SU-DHL-6 (cell line): ENCODE results near the gene ZNF383.

Source experiments
- H2AFZ ChIP-seq: fragments of 200-600 bp; sonication (generic); 2 replicates; pipeline ENCODE4 v1.6.1; 2014; ENCODE audit warnings: low read depth, mild to moderate bottlenecking, moderate library complexity, mixed read lengths, antibody characterized with exemption, low read length; ENCODE audit not compliant: severe bottlenecking
- H3F3A ChIP-seq: fragments of 200-600 bp; shearing (Covaris generic); 2 replicates; pipeline ENCODE4 v1.6.0; 2016; ENCODE audit warnings: antibody characterized with exemption, mild to moderate bottlenecking; ENCODE audit not compliant: insufficient read depth
- H3K27ac ChIP-seq: fragments of 200-600 bp; sonication (generic); 2 replicates; pipeline ENCODE4 v1.5.1; 2016; ENCODE audit warnings: low read depth, mild to moderate bottlenecking, low read length, moderate library complexity, mixed read lengths
- H3K27me3 ChIP-seq: fragments of 200-600 bp; sonication (generic), shearing (Covaris generic); 2 replicates; pipeline ENCODE4 v1.6.0; 2014; ENCODE audit warnings: mild to moderate bottlenecking, low read length
- H3K36me3 ChIP-seq: fragments of 200-600 bp; sonication (generic); 2 replicates; pipeline ENCODE4 v1.6.1; 2014; ENCODE audit warnings: mild to moderate bottlenecking, low read length, mixed read lengths
- H3K4me2 ChIP-seq: fragments of 300-600, 200-600 bp; shearing (Covaris generic), sonication (generic); 2 replicates; pipeline ENCODE4 v1.6.0; 2014; ENCODE audit warnings: low read length, low read depth, mild to moderate bottlenecking; ENCODE audit not compliant: poor library complexity, severe bottlenecking
- H3K4me3 ChIP-seq: fragments of 200-600 bp; sonication (generic); 2 replicates; pipeline ENCODE4 v1.5.1; 2014; ENCODE audit warnings: antibody characterized with exemption, low read length, mild to moderate bottlenecking, mixed read lengths; ENCODE audit not compliant: insufficient read depth, poor library complexity, severe bottlenecking
- H3K79me2 ChIP-seq: fragments of 200-600 bp; sonication (generic); 2 replicates; pipeline ENCODE4 v1.6.1; 2014; ENCODE audit warnings: mild to moderate bottlenecking, low read length, moderate library complexity; ENCODE audit not compliant: insufficient read depth
- H3K9ac ChIP-seq: fragments of 200-600 bp; sonication (generic); 2 replicates; pipeline ENCODE4 v1.7.0; 2014; ENCODE audit warnings: mild to moderate bottlenecking, low read length
- H3K9me2 ChIP-seq: fragments of 200-600 bp; sonication (generic); replicated peaks from 2 replicates; pipeline ENCODE4 v1.6.1; 2014; ENCODE audit warnings: low read length; ENCODE audit not compliant: insufficient read depth
- H3K9me3 ChIP-seq: fragments of 200-600 bp; sonication (generic); 2 replicates; pipeline ENCODE4 v1.6.1; 2014; ENCODE audit warnings: low read length, mixed read lengths; ENCODE audit not compliant: insufficient read depth
- H4K20me1 ChIP-seq: fragments of 200-600 bp; sonication (generic); 2 replicates; pipeline ENCODE4 v1.6.1; 2014; ENCODE audit warnings: low read depth, mild to moderate bottlenecking, antibody characterized with exemption, low read length, moderate library complexity, mixed read lengths
- EZH2phosphoT487 ChIP-seq: fragments of 200-600 bp; sonication (generic), shearing (Covaris generic); conservative IDR thresholded peaks from 2 replicates; pipeline ENCODE4 v1.6.1; 2018; ENCODE audit warnings: mild to moderate bottlenecking, antibody characterized with exemption, low read length, moderate library complexity, mixed read lengths
- TF ChIP-seq, protein P1 (sequence below): fragments of 200-600 bp; sonication (generic); IDR thresholded peaks from one replicate; pipeline ENCODE4 v1.5.1; 2017; ENCODE audit warnings: antibody characterized with exemption, mild to moderate bottlenecking, low read length, moderate library complexity; ENCODE audit not compliant: insufficient read depth, poor library complexity, severe bottlenecking

ZNF383 gene

DNA sequence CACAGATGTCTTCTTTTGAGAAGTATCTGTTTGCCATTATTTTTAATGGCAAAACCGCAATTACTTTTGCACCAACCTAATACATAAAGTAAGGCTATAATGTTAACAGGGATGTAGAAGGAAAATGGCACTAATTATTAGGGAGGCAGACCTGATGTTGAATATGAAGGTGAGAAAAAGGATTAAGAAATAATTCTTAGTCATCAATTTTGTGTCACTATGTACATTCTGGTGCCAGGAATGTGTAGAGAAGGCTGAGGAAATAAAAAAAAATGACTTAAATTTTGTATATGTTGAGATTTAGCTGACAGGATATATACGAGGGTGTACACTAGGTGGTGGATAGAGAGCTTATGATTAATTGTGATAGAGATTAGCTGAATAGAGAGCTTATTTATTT is 20.2 kb upstream of the ZNF383 start:
- H3K27me3 ChIP-seq = no peaks in the 10 kb centered on the region
- H3K36me3 ChIP-seq = peaks cover 7% of the 10 kb centered on the region; the same call in 1 of the 2 replicates
- TF ChIP-seq EZH2phosphoT487 = no peak
- TF ChIP-seq, protein P1, sequence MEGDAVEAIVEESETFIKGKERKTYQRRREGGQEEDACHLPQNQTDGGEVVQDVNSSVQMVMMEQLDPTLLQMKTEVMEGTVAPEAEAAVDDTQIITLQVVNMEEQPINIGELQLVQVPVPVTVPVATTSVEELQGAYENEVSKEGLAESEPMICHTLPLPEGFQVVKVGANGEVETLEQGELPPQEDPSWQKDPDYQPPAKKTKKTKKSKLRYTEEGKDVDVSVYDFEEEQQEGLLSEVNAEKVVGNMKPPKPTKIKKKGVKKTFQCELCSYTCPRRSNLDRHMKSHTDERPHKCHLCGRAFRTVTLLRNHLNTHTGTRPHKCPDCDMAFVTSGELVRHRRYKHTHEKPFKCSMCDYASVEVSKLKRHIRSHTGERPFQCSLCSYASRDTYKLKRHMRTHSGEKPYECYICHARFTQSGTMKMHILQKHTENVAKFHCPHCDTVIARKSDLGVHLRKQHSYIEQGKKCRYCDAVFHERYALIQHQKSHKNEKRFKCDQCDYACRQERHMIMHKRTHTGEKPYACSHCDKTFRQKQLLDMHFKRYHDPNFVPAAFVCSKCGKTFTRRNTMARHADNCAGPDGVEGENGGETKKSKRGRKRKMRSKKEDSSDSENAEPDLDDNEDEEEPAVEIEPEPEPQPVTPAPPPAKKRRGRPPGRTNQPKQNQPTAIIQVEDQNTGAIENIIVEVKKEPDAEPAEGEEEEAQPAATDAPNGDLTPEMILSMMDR = no peak
- no peaks in the 10 kb centered on the region for H3F3A ChIP-seq
- no peaks in the 10 kb centered on the region for H3K9me3 ChIP-seq
- no peaks in the 10 kb centered on the region for H3K79me2 ChIP-seq
- no peak overlapping the region for H3K4me2 ChIP-seq
- H3K9me2 ChIP-seq = no peaks in the 10 kb centered on the region
- H2AFZ ChIP-seq = no peak overlapping the region
- no peak overlapping the region for H3K27ac ChIP-seq
- no peak overlapping the region for H3K4me3 ChIP-seq
- no peak overlapping the region for H3K9ac ChIP-seq
- H4K20me1 ChIP-seq = no peaks in the 10 kb centered on the region

DNA sequence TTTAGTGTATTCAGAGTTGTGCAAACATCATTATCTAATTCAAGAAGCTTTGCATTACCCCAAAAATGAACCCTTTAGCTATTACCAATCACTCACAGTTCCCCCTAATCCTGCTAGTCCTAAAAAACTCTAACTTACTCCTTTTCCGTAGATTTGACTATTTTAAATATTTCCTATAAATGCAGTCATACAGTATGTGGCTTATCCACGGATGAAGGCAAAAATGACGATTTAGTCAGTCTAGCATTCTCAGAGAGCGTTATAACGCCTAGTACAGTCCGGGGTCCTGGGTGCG is 587 bp upstream of the ZNF383 start:
- peak overlapping the region; percentile 78 for H2AFZ ChIP-seq
- H3K9me3 ChIP-seq = no peaks in the 10 kb centered on the region
- H3K4me2 ChIP-seq = peak overlapping the region; percentile 89
- peak overlapping the region; percentile 80 for H3K9ac ChIP-seq
- H3K79me2 ChIP-seq = peaks cover 31% of the 10 kb centered on the region
- no peaks in the 10 kb centered on the region for H4K20me1 ChIP-seq
- H3K36me3 ChIP-seq = peaks cover 14% of the 10 kb centered on the region
- peak overlapping the region; percentile 90 for H3K4me3 ChIP-seq
- no peaks in the 10 kb centered on the region for H3K27me3 ChIP-seq
- H3K9me2 ChIP-seq = no peaks in the 10 kb centered on the region
- H3K27ac ChIP-seq = peak overlapping the region; percentile 78
- TF ChIP-seq, protein P1 = no peak
- no peak for TF ChIP-seq EZH2phosphoT487
- H3F3A ChIP-seq = 0 out of 2 replicates have a peak, but pooled peaks cover 3% of the 10 kb centered on the region

DNA sequence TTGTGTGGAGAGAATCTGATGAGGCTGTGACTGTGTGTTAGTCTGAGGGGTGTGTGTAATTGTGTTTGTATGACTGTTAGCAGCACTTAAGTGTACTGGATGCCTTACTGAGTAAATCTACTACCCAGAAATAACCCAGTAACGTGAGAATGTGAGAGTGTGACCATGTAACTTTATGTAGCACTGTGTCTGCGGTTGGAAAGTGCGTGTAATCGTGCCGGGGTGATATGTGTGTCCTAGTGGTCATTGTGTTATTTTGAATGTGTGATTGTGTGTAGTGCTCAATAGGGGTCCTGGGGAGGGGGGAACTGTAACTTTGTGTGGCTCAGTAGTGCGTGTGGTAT is 550 bp downstream of the ZNF383 start:
- Histone ChIP-seq H3K9me3 (no peaks in the 10 kb centered on the region), H3K79me2 (peaks cover 41% of the 10 kb centered on the region)

More for the DNA sequence above, 550 bp downstream of the ZNF383 start:
- TF ChIP-seq, protein P1 = no peak
- TF ChIP-seq EZH2phosphoT487 = no peak
- H3F3A ChIP-seq = no peaks in the 10 kb centered on the region
- peak overlapping the region; percentile 90 for H3K4me3 ChIP-seq
- no peaks in the 10 kb centered on the region for H4K20me1 ChIP-seq
- no peaks in the 10 kb centered on the region for H3K27me3 ChIP-seq
- H3K9ac ChIP-seq = peak overlapping the region; percentile 80
- H2AFZ ChIP-seq = peak overlapping the region; percentile 78
- H3K27ac ChIP-seq = peak overlapping the region; percentile 78; the same call in 1 of the 2 replicates
- no peaks in the 10 kb centered on the region for H3K9me2 ChIP-seq
- H3K4me2 ChIP-seq = peak overlapping the region; percentile 89
- H3K36me3 ChIP-seq = peaks cover 17% of the 10 kb centered on the region
